Stimulated activated CD8-positive, alpha-beta memory T cell treated with anti-CD3 and anti-CD28 coated beads, Interleukin-4, amount 100 ng/mL, for 24 hours (primary cell): ENCODE measurements around the gene NTN4.
"Not testable (repeated sequence)": the region's sequence is repeated elsewhere in the genome, so short reads cannot be mapped to it uniquely, and the experiment has no call there.

Experiments used
- DNase-seq: peaks from one replicate; pipeline ENCODE4 v3.0.0-alpha.2; 2020; ENCODE audit warnings: low read depth

The NTN4 gene

DNA sequence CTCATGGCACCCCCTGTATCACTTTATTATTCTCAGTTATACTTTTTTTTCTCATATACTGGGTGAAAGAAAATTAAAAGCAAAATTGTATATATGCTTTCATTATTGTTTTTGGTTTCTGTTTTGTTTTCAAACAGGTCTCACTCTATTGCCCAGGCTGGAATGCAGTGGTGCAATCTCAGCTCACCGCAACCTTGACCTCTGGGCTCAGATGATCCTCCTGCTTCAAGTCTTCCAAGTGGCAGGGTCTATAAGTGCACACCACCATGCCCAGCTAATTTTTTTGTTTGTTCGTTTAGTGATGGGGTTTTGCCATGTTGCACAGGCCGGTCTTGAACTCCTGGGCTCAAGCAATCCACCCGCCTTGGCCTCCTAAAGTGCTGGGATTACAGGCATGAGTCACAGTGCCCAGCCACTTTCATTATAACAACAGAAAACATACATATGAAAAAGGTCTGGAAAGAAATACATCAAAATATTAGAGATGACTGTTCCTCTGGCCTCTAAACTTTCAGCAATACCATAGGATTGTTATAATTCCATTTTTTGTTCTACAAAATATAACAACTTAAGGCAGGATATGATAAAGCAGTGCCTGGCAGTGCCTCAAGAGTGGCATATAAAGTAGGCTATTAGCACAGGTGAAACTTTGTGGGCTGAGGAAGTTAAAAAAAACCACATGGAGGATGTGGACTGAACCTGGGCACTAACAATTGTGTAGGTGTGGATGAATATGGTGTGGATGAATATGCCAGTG lies 5.8 kb upstream of the NTN4 start:
- no peak for DNase-seq

DNA sequence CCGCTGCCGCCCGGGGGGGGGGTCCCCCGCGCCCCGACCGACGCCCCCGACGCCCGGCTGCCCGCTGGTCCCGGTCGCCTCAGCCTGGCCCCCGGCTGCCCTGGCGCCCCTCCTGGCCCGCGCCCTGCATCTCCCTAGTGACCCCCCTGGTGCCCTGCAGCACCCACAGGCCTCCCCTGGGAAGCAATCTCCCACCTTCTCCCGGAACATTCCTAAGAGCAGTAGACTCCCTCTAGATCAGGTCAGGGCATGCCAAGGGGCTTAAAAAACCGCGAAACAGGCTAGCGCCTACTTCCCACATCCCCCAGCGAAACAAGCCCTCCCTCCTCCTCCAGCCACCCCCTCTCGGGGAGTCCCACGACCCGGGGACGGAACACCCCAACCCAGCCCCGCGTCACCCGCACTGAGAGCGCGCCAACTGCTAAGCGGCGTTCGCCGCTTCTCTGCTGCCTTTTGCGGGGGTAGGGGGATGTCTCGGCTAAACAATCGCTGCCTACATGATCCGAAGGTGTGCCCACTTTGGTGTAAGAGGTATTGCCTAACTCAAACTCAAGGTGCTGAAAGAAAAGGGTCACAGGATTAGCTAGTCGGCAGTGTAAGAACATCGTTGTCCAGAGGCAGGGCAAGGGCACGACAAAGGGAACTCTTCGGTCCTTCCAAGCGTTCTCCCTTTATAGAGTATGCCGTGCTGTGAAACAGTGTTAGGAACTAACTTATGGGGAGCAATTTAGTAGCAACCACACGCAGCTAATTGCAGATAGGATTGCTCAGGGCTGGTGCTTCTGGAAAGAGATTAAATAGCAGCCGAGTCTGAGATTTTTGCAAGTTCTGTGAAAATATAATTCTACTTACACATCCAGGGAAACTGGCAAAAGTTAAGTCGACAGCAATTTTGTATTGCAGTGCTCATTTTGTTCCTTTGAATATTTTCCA lies 619 bp upstream of the NTN4 start:
- no peak for DNase-seq

DNA sequence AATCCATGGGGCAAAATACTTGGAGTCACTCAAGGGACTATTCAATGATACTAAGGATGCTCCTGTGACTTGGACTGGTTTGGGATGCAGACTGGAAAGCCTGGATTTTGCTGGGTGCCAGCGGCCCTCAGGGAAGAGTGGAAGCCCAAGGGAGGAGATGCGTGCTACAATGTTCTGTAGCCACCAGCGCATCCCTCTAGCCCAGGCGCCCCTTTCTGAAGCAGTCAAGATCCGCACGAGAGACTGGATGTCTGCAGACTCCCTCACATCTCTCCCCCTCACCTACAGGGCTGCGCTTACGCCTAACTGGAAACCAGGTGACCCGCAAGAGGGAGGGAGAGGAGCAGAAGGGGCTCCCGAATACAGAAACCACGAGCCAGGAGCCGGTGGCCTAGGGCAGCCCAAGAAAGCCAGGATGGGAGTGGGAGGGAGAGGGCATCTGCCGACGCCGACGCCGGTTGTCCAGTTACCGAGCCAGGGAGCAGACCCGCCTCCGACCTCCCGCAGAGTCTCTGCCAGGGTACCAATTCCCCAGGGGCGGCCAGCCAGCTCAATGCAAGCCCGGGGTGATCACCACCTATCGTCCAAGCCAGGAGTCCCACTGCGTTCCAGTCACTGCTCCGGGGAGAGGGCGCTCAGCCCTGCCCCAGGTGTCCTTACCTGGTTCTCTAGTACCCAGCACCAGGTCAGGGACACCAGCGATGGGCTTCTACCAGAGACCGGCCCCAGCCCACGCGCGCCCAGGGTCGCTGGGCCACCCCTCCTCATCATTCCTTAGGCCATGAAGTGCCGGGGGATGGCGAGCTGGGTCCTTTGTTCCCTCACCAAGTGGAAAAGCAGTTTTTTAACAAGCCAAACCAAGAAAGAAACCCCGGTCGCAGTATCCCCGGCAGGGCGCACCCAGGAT lies 1.2 kb downstream of the NTN4 start:
- DNase-seq, result no peak

DNA sequence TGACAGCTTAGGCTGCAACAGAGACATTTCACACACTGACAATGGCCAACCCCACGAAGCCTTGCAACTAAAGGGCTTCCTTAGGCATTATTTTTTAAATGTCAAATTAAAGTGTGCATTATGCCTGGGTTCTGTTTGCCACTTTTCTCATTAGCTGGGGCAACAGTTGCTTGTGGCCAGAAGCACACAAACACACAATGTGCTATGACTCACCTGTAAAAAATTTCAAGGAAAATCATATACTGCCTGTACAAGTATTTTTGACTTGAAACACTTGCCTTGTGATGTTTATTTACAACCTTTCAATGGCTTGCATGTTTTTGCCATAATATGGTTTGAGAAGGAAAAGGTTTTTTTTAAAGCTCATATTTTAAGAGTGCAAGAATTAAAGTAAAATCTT lies 1.9 kb downstream of the NTN4 start:
- no peak for DNase-seq

DNA sequence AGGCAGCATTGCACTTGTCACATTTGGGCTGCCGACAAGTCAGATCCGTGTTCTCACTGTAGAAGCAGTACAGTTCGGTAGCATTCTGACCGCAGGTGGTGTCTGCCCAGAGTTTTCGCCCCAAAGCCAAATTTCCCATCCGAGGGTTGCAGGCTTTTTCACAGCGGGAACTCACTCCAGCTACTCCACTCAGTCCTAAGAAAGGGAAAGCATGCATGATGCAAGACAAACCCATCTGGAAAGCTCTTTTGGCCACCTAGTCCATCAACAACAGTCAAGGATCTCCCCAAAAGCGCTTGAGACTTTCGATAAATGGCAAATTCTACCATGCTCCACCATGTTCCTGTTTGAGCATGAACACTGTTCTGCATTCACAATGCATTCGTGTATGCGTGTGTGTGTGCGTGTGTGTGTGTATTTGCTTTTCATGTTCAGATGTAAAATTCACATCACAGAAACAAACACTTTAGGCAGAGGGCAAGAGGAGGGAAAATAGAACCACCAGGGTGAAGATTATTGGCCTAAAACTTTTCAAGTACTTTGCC lies 3.2 kb downstream of the NTN4 start:
- no peak for DNase-seq

DNA sequence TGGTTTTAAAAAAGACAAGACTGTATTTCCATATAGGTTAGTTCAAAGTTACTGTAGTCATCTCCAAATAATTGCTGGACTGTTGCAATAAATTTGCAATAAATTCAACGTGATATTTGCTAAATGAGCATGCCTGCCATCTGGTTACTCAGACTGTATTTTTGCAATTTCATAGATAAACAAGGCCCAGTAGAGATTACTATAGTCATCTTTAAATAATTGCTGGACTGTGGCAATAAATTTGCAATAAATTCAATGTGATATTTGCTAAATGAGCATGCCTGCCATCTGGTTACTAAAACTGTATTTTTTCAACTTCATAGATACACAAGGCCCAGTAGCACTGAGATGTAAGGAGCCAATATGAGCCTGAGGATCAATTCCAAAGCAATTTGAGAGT lies 5.6 kb downstream of the NTN4 start:
- DNase-seq, result no peak

DNA sequence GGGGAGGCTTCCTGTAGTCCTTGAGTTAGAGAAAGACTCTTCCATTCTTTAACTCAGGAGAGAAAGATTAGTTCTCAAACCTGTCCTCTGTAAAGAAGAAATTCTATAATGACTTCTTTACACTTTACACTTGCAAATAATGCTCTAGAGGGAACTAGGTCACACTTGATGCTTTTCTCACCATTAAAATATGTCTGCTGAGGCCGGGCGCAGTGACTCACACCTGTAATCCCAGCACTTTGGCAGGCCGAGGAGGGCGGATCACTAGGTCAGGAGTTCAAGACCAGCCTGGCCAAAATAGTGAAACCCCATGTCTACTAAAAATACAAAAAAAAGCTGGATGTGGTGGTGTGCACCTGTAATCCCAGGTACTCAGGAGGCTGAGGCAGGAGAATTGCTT lies 6.3 kb downstream of the NTN4 start:
- DNase-seq, result no peak

DNA sequence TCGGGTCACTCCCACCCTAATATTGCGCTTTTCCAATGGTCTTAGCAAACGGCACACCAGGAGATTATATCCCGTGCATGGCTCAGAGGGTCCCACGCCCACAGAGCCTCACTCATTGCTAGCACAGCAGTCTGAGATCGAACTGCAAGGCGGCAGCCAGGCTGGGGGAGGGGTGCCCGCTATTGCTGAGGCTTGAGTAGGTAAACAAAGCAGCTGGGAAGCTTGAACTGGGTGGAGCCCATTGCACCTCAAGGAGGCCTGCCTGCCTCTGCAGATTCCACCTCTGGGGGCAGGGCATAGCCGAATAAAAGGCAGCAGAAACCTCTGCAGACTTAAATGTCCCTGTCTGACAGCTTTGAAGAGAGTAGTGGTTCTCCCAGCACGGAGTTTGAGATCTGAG lies 15.1 kb downstream of the NTN4 start:
- DNase-seq, result not testable (repeated sequence)

DNA sequence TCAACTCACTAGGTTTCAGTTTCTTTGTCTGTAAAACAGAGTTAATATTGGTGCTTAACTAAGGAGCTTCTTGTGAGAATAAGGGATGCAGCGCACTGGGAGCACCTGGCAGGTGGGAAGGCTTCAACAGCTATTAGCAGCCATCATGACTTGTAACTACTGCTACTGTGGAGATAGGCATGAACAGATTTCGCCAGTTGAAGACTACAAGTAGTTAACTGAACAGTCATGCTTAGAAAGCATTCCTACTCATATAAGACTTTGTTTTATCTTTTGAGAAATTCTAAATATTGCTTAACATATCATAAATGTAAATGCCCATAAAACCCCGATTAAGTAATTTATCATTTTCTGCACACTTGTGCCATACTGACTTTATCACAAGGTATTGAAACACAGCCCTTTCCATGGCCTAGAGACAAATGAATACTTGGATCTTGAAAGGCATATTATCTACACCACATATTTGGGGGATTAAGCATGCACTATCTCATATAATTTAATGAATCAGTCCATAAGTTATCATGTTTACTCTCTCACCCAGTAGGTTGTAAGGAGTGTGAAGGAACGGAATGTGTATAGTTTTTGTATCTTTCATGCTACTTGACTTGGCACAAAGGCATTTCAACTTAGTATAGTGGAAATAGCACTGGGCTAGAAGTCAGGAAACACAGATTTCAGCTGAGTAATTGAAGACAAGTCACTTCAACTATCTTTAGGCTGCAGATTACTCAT lies 16.1 kb downstream of the NTN4 start:
- DNase-seq, result no peak

DNA sequence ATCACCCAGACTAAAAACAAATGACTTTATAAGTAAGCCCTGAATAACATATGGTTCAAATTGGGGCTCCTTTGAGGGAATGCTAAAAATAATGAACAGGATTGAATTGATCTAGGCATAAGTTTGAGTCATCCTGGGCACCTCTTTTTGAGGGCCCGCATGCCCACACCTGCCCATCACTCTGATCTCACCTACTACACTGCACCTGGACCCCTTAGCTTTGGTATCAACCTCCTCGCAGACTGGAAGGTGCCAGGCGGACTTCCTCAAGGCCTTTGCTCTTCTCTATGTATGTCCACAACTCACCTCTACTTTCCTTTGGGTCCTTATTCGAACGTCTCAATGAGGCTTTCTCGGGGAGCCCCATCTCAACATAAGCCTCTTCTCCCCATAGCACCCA lies 17.2 kb downstream of the NTN4 start:
- no peak for DNase-seq

DNA sequence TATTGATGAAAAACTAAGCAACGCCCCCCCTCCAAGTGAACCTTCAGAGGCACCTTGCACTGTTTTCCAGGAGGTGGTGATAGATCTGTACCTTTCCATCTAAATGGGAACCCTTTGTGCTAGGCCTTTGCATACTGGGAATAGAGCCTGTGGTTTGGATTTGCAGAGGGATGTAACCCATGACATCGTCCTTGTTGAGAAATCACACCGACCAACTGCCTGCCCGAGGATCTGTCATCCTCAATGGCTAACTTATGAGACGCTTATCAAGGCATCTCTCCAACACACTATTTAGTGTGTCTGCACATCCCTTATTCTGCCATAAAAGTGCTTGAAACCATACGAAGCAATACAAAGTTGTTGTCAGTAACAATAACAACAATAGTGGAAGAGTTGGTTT lies 22.9 kb downstream of the NTN4 start:
- no peak for DNase-seq

DNA sequence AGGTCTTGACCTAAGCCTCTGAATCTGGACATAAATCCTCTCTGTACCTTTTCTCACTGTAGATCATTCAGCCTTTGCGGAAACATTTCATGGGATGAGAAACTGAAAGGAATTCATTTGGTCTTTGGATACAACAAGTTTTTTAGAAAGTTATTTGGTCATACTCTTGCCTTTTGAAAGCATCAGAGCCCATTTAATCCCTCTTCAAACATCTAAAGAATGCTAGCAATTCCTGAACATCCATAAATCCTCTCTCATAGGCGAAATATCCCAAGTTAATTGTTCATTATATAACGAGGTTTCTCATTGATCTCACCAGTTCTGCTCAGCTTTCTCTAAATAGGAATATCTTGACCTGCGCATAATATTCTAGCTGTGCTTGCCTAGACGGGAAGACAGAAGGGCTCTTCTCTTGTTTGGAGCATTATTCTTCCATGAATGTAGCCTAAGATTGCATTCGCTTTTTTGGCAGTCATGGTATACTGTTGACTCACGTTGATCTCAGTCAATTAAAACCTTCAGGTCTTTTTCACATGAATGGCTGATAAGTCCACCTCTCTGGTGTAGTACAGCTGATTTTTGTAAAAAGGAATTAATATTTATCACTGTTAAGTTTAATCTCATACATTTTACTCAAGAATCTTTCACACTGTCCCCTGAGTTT lies 24.1 kb downstream of the NTN4 start:
- no peak for DNase-seq

DNA sequence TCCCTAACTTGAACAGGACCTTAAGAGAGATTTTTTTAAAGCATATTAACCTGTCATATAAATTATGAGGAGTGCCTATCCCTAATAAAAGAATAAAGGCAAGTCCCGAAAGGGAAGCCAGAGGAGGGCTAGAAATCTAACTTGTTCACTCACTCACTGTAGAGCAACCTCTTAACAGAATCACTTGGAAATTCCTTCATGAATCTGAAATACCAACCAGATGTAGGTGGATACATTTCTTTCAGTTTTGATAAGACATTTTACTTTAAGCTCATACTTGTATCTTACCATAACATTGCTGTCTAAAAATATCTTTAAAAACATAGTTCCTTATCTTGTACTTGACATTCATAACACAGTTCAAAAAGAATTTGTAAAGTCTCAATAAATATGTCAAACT lies 25.7 kb downstream of the NTN4 start:
- no peak for DNase-seq

DNA sequence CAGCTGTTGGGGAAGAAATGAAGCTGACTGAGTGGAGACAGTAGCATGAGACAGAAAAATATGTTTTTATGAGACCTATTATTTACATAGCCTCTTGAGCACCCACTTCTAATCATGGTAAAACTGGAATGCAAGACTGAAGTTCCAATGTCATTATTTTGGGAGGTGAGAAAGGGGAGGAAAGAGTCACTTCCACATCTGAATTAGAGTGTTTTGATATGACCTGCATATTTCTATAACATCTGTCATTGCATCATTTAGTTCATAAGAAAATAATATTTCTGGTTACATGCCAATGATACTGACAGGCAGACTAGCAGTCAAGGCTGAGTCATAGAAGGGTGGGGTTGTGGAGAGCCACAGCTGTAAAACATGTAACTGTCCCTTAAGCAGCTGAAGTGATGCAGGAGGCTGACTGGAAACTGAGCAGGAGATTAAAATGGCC lies 26.7 kb downstream of the NTN4 start:
- DNase-seq, result no peak

DNA sequence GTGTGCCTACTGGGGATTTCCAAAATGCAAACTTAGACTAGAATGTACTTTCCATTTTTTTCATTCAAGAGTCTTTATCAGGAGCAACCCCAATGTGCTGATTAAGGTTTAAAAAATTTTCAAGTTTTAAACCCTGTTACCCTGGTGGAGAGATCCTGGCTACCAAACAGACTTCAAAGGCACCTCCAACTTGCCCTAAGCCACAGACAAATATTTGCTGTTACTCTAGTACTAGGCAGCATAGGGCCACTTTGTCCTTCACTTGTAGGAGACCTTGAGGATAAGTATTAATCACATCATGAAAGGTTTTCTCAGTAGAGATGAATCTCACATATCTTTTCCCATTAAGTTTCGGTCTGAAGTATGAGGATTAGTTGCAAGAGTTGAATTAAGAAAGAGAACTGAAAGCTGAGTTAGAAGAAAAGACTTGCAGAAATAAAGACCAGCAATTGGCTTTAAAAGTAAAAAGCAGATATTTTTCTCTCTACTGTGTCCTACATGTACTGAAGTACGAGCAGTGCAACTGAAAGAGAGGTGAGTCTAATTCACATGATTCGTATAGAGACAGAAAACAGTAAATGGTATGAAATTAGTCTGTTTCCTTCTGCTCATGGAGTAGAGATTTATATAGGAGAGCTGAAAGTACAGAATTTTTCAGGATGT lies 28.3 kb downstream of the NTN4 start:
- no peak for DNase-seq

DNA sequence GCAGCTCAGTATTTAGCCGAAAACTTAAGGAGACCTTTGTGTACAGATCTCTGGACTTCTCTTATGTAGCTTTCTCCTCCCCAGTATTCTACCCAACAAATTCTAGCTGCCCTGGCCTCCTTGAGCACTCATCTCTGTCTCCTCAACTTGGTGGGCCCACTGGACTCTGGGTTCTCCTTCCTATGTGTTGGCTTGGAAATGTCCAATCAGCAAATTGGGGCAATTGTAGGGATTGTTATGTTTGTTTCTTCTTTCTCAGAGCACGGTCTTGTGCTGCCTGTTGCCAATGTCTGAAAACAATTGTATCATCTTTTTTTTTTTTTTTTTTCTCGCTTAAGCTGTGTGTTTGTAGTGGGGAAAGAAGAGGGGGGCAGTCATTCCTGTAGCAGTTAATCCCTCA lies 30.2 kb downstream of the NTN4 start:
- no peak for DNase-seq

DNA sequence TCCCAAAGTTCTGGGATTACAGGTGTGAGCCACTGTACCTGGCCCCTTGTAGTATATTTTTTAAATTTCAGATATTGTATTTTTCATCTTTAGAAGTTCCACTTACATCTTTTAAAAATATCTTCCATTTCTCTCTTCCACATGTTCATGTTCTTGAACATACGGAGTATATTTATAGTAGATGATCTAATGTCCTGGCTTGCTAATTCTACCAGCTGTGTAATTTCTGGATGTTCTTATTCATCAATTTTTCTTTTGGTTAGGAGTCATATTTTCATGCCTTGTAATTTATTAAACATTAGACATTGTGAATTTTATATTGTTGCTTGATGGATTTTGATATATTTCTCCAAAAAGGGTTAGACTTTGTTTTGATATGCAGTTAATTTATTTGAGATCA lies 30.8 kb downstream of the NTN4 start:
- DNase-seq, result no peak

DNA sequence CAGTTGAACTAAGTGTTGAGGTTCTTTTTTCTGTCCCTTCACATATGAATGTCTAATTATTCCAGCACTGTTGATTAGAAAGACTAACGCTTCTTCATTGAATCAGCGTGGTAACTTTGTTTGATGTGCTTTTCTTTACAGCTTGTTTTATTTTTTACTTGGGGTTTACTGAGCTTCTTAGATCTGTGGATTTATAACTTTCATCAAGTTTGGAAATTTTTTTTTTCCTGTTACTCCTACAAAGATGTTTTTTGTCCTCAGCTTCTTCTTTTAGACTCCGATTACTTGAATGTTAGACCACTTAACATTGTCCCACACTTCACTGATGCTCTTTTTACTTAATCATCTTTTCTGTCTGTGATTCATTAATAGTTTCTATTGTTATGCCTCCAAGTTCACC lies 31.5 kb downstream of the NTN4 start:
- DNase-seq, result no peak

DNA sequence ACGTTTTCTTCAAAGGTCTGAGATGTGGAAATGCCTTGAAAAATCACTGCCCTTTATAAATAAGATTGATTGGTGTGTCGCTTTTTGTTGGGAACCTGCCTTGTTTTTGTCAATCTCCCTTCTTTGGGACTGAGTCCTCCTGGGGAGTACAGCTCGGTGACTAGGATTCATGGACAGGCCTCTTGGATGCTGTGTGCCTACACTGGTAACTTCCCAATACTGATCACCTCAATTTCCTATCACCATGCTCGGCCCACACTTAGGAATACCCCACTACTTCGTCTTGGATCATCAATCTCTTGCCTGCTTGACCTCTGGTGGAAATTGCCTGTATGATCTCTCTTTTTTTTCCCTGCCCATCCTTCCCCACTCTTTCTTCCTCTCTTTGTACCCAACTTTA lies 34.2 kb downstream of the NTN4 start:
- DNase-seq, result no peak

DNA sequence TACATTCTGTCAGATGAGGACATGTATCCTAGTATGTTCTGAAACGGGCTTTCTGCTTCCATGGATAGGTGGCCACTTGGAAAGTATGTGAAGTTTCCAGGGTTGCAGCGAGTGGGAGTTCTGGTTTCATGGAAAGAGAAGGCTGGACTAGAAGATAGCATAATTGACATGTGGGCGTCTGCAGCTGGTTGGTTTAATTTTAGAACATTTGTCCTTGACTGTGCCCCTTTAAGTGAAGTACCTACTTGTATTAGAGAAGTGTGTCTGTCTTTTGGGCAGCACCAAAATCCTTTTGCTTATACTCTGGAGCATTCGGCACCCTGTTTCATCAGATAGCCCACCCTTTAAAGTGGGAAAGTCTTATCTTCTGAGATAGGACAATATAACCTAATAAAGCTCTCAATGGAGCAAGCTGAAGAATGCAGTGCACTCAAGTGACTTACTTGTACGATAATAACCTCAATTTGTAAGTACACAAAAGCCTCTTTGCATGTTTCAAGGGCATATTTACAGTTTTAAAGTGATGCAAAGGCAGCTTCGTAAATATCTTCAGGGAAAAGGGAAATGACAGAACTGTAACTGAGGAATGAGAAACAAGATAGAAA lies 35.2 kb downstream of the NTN4 start:
- no peak for DNase-seq
